NCI-H2081 (cell line): ENCODE results near the gene MYL3.

ENCODE experiments used
- DNase-seq, 2 experiments: peaks; one replicate each; lab custom pipeline; 2025; lab: John Stamatoyannopoulos, UW

Gene MYL3

DNA sequence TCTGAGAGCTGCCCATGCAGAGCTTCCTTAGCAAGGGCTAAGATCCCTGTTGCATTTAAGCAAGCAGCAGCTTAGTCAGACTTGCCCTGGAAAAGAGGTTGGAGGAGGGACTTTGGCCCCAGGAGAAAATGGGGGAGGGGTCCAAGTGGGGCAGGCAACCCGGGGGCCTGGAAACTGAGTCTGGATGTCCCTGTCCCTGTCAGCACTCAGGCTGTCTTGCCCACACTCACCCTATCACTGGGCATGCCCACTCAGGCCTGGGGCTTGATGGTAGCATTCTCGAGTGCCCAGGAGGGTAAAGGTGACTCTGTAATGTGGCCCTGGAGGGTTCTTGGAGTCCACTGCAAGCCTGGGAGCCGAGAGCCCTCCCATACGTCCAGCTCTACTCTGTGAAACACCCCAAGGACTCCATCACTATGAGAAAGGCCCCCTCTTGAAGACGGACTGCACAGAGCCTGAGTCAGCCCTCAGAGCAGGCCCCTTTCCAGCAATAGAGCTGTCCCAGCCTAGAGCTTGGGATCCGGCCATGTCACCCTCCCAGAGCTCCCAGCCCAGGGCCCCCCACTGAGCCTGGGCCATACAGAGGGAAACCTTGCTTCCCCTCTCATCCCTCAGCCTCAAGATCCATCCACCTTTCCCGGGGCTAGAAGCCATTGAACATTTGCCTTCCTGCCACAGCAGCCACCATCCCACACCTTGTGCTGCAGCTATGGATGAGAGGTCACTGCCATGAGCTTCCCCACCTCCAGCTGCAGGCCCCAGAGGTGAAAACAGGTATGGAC is 13.4 kb downstream of the MYL3 start:
- no peak for DNase-seq

DNA sequence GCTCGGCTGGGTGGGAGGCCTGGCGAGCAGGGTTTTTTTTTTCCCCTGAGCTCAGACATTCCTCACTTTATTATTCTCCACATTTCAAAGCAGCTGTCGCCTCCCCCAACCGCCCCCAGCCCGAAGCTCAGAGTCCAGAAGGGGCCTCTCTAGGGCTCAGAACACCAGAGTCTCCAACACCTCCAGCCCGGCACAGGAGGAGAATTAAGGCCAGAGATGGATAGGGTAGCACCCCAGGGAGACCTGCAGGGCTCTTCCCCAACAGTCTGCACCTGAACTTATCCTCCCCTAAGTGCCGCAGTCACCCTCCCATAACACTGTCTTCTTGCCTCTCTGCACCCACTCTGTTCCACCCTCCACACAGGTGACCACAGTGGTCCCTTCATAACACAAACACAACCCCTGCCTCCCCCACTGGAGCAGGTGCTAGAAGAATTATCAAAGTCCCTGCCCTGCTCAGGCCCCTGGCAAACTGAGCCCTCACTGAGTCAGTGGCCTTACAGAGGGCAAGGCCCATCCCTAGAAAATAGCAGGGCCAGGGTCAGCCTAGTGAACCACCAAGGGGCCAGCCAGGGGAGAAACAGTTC is 14.1 kb downstream of the MYL3 start:
- no peak for DNase-seq

DNA sequence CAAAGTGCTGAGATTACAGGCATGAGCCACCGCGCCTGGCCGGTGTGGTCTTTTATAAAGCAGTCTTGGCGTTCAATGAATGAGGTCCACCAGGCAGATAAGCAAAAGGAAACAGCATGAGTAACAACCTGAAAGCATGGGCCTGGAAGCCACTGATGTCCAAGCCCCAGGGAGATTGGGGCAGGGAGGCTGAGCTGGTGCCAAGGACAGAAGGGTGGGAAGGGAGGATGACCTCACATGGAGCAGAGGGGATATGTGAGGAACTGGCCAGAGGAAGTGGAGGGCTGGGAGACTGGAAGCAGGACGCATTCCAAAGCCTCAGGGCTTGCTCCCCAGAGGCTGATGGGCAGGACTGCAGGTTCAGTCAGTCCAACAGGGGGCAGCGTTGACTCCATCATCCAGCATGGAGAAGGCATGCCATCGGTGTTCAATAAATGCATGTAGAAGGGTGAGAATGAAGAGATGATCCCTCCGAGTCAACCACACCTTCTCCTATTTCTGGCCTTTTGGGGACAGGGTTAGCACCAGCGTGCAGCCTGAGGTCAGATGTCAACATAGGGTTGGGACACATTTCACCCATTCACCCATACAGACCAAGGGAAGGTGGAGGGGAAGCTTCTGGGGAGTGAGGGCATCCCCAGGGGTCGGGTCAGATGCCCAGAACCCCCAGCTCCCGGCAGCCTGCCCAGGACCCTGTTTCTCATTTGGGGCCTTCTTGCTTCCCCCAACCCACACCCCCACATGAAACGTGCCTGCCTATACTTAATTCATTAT is 14.8 kb downstream of the MYL3 start:
- no peak for DNase-seq

DNA sequence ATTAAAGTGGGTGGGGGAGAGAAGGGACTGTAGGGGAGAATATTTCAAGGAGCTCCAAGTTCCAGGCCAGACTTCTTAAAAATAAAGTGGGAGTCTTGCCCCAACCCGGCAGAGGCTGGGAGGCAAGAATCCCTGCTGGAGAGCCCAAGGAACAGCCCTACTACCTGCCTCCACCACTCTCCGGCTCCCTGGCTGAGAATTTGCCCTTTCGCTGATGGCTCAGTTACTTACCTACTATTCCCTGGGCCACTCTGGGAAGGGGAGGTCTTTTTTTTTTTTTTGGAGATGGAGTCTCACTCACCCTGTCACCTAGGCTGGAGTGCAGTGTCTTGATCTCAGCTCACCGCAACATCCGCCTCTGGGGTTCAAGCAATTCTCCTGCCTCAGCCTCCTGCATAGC is 15.5 kb downstream of the MYL3 start:
- no peak for DNase-seq

DNA sequence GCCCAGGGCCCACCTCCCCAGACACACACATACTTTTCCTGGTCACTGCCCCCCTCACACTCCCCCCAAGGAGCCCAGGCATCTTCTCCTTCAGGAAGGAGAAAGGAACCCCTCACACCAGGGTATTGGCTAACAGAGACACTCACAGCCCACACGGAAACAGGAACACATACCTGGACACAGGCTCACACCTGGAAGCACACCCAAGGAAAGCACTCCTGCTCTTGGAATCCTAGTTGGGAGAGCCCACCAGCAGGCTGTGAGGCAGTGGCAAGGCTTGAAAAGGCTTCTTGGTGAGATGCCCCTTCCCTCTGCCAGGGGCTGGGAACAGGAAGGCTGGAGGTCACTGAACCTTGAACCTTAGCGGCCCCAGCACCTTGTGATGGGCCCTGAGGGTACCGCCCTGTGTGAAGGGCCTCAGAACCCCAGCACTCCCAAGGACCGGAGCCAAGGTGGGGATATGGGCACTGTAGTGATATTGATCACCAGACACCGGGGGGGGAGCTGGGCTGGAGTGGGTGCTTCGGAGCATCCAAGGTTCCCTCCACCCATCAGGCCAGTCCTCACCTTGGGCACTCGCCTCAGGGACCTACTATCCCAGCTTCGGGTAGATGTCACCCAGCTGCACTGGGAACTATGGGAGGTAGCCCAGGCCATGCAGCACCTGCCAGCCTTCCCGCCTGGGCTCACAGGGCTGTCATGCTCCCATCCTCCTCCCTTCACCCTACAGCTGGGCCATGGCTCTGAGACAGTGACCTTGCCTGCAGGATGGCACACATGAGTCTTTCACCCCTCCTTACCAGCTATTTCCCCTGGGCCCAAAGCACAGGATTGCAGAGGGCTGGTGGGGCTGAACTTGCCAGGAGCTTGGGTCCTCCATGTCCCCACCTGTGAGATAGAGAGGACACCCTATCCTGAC is 16.4 kb downstream of the MYL3 start:
- DNase-seq = no peak

DNA sequence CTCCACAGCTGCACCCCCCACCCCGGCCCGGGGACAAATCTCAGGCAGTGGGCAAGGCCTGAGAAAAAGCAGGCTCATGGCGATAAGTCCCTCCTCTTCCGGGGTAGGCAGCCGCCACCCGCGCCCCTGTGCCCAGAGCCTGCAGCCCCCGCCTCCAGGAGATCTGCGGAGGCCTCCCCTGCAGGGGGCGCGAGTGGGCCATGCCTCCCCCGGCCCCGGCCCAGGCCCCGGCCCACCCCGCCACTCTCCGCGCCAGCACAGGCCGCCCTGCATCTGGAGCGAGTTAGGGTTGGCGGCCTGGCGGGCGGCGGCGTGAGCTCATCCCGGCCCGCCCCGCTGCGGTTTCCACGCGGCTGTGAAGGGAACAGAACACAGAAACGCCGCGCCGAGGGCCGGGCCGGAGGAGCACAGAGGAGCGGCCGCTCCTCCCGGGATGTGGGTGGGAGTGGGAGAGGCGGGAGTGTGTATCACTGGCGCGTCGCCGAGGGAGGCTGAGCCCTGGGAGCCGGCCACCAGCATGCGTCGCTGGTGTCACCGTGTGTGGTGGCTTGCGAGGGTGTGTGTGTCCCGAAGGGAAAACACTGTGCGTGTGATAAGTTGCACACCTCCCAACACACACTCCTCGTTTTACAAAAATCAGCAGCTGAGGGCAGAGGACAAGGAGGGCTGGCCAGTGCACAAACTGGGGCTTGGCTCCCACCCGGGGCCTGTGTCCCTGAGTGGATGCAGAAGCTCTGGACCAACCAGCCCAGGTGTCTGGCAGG is 17.2 kb downstream of the MYL3 start:
- DNase-seq = no peak

DNA sequence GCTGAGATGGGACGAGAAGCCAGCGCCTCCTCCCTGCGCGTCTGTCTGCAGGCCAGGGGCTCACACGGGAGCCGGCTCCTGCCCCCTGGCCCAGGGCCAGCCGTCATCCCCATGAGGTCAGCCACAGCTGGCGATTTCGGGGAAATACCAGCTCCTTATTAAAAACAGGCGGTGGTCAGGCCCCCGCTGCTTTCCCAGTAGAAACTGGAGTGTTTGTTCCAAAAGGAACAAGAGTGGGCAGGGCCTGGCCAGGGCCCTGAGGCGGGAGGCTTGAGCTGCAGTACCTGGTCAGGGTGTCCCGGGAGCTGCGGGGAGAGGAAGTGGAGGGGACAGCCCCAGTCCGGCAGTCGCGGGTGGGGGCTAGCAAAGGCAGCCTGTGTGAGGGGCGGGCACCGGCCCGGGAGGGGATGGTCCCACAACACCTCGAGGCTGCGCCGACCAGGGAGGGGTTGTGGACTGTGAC is 17.8 kb downstream of the MYL3 start:
- no peak for DNase-seq

DNA sequence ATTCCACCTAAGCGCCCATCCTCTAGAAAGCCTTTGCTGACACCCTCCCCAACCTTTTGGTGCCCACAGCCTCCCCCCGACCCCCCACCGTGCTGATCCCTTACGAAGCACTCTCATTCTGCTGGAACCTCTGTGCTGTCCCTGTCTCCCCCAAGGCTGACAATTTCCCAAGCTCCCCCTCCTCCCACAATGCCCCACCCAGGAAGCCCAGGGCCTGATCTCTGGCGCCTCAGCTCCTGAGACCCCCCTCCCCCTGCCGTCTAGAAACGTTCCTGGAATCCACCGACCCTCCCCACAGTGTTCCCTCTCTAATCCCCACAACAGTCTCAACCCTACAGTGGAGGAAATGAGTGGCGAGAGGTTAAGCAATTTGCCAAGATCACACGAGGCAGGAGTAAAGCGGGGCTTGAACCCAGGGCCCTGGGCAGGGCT is 18.3 kb downstream of the MYL3 start:
- DNase-seq = no peak

DNA sequence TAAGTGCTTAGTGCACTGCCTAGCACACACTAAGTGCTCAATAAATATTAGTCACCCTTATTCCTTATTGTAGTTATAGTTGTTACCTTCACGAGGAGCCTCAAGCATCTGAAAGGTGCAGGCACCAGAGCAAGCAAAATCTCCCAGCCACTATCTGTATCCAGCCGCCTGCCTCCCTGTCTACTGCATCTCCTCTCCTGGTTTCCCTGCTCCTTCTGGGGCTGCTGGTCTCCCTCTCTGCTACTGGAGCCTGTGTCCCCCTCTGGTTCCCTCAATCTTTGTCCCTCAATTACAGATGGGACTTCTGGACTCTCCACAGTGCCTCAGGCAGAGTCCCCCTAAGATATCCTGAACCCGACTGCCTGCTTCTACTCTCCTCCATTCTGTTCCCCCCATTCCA is 18.8 kb downstream of the MYL3 start:
- no peak for DNase-seq

DNA sequence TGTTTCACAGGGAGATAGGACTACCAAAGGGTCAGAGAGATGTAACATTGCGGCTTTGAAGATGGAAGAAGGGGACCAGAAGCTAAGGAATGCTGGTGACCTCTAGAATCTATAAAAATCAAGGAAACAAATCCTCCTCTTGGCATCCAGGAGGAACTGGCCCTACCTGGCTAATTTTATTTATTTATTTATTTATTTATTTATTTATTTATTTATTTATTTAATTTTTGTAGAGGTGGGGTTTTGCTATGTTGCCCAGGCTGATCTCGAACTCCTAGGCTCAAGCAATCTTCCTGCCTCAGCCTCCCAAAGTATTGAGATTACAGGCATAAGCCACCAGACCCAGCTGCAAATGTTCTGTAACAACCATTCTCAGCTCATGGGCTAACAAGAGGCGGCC is 19.7 kb downstream of the MYL3 start:
- DNase-seq = no peak

DNA sequence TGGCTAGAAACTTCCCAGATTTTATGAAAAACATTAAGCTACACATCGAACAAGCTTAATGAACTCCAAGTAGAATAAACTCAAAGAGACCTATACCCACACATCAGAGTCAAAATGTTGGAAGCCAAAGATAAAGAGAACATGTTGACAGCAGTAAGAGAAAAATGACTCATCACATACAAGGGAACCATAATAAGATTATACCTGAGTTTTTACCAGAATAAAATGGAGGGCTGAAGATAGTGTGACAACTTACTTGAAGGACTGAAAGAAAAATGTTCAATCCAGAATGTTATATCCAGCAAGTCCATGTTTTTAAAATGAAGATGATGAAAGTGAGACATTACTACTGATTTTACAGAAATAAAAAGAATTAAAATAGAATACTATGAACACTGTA is 22.8 kb downstream of the MYL3 start:
- DNase-seq = no peak

DNA sequence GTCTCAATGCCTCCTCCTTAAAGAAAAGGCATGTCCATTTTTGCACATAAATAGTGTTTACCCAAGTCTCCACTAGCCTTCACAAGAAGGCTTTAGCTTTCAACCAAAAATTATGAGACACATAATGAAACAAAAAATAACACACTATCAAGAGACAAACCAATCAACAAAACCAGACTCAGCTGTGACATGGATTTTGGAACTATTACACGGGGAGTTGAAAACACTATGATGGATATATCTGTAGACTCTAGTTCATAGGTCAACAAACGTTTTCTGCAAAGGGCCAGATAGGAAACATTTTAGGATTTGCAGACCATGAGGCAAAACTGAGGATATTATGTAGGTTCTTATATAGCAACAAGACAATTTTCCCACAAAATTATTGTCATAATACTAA is 24.9 kb downstream of the MYL3 start:
- no peak for DNase-seq

DNA sequence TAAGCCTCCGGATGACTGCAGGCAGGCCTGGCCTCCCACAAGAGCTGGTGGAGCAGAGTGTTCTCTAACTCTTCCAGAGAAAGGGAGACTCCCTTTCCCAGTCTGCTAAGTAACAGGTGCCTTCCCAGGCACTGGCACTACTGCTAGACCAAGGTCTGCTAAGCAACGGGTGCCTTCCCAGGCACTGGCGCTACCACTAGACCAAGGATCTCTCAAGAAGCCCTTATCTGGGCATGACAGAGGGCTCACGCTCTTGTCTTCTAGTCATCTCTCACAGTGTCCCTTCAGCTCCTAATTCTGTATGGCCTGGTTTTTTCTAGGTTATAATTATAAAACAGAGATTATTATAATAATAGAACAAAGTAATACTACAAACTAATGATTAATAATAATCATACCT is 27.8 kb downstream of the MYL3 start:
- DNase-seq = no peak

DNA sequence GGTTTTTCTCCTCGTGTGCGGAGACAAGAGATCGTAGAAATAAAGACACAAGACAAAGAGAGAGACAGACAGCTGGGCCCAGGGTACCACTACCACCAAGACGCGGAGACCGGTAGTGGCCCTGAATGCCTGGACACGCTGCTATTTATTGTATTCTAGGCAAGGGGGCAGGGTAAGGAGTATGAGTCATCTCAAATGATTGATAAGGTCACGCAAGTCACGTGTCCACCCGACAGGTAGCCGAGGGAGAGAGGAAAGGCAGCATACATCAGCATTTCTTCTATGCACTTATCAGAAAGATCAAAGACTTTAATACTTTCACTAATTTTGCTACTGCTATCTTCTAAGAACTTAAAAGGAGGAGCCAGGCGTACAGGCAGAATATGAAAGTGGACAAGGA is 28.2 kb downstream of the MYL3 start:
- DNase-seq = no peak

DNA sequence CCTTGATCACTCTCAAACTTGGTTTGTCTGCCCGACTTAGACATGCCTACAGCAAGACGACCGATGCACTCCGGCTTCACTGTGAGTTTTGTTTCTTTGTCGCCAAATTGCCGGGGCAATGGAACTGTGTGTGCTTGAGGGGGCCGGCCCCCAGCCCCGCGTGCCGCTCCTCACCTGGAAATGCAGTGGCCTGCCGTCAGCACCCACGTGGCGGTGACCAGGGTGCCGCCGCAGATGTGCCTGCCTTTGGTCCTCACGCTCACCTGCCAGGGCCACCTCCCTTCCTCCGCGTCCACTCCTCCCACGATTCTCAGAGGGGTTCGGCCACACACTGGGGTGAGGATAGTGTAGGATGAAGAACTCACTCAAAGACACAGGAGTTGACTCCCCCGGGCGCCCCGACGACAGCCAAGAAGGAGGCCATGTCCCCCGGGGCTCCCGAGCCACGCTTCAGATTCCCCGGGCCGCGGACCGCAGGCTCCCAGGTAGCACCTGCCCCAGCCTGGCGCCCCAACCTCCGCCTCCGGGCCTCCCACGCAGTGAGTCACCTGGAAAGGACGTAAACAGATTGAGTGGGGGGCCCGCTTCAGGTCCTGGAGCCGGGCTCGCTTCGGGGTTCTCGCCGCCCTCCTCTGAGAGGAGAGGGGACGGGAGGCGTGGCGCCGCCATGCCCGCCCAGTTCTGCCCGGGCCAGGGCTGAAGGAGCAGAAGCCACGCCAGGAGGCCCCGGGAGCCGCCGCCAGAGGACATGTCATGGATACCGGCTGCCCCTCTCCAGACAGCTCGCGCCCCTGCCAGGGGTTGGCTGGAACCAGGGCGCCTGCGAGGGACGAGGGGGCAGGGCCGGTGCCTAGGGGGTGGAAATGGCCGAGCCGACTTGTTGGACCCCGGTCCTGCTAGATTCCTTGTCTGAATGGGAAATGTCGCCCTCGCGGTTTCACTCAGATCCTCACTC is 29.6 kb downstream of the MYL3 start:
- no peak for DNase-seq

DNA sequence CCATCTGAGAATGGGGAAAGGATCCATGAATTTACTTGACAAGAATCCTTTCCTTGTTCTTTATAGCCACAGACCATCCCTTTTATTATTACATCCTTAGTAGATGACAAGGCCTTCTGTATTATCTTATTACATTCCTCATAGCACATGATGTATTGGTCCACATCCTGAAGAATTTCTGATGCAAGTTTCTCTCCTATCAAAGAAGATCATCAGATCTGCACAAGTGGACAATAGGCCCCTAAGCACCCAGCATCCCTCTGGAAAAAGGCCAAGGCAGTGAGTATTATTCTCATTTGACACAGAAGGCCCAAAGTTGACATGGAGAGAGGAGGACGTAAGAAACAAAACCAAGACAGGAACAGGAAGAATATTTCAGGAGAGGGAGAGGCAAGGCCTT is 31.4 kb downstream of the MYL3 start:
- DNase-seq = no peak

DNA sequence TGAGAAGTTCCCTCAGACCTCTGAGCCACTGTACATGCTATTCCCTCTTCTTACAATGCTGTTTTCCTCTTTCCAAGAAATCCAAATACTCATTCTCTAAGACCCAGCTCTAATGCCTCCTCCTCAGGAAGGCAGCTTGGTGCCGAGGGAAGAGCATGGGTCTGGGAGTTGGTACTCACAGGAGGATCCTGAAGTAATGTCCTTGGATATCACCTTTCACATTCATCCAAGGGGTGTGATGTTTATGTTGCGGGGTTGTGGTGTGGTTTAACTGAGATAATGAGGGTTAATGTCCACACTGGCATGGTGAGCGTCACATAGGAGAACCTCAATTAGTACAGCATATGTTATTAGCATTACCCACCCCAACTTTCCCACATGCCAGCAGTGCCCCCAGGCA is 31.9 kb downstream of the MYL3 start:
- DNase-seq = no peak

DNA sequence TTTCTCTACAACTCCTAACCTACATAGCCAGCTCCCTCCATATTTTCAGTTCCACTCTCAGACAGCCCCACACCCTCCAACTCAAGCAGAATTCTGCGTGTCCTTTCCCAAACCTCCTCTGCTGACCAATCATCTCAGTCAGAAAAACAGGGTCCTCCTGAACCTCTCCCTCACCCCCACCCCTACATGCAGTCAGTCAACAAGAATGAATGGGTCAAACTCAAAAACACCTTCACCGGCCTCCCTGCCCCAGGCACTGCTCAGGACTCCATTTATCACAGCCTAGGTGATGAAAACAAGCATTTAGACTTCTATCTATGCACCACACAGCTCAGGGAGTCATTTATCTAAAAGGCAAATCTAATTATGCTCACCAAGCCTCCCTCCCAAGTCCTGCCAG is 32.4 kb downstream of the MYL3 start:
- no peak for DNase-seq

DNA sequence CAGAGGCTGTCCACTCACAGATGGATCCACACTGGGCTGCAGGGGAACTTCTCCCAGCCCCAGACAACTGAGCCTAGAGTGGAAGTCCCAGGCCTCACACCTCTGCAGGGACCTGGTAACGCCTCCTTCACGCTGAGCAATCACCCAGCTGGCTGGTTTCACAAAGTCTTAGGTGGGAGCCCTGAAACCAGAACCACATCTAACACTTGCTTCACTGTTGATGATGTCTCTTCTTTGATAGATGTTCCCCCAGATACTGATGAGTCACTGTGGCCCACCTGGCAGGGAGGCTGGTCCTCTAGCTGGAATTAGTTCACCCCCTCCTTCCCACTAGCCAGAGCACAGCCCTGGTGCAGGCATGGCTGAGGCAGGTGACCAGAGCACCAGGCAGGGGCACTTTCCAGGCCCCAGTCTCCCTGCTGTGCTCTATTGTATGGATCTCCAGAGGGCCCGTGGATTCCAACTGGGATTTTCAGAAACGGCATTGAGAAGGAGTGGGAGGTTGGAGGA is 33.5 kb downstream of the MYL3 start:
- DNase-seq = no peak

DNA sequence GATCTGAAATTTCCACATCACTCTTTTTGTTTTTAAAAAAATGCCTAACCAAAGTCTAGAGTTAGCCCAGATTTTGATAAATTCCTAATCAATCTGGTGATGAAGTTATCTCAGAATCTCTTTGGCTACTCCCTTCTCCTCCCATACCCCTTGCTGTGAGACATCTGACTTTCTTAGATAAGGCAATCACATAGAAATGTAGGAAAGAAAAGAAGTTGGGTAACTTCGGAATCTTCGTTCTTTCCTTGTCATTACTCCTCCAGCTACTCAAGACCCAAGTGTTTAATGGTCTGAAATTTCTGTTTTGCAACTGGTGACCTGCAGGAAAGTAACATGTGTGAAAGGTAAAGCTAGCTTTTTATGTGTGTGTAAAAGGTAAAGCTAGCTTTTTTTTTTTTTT is 37.8 kb downstream of the MYL3 start:
- no peak for DNase-seq
